Thoracic aorta (tissue), 2 donors: ENCODE data around the gene RMI1. TPM values are rescaled to one million over a fixed set of nuclear protein-coding genes. Genes with fewer than 3 reads are reported as not detected.

Experiments used
- ATAC-seq: fragments of 150-250 bp; one replicate; pipeline ENCODE4 v1.8.0; 2017; ENCODE audit warnings: low read depth; ENCODE audit not compliant: insufficient number of reproducible peaks, low FRiP score
- DNase-seq: peaks from one replicate; pipeline ENCODE4 v3.0.0-alpha.2; 2020; ENCODE audit warnings: low spot score
- H3K27ac ChIP-seq, 2 donors: fragments of 200-600 bp; sonication (generic); 1 replicate in 1 of 2; 2 replicates in 1 of 2; pipeline ENCODE4 v1.5.1; 2016; ENCODE audit warnings: mild to moderate bottlenecking in 2 of 2, moderate library complexity in 2 of 2
- H3K27me3 ChIP-seq: fragments of 200-600 bp; sonication (generic); replicated peaks from 2 replicates; pipeline ENCODE4 v1.6.0; 2016; ENCODE audit warnings: mild to moderate bottlenecking; ENCODE audit not compliant: insufficient read depth
- H3K36me3 ChIP-seq: fragments of 200-600 bp; sonication (generic); one replicate; pipeline ENCODE4 v1.5.1; 2016
- H3K4me1 ChIP-seq, 2 donors: fragments of 200-600 bp; sonication (generic); 1 replicate in 1 of 2; 2 replicates in 1 of 2; pipeline versions ENCODE4 v1.5.1 to v1.6.0; 2016; ENCODE audit warnings: low read depth in 2 of 2, mild to moderate bottlenecking in 1 of 2; ENCODE audit not compliant: control insufficient read depth in 1 of 2
- H3K4me3 ChIP-seq: fragments of 200-600 bp; sonication (generic); 2 replicates; pipeline ENCODE4 v1.5.1; 2016; ENCODE audit warnings: mild to moderate bottlenecking
- H3K9me3 ChIP-seq: fragments of 200-600 bp; sonication (generic); 2 replicates; pipeline ENCODE4 v1.5.1; 2016
- CTCF ChIP-seq: fragments of 200-600 bp; sonication (generic); IDR thresholded peaks from one replicate; pipeline ENCODE4 v1.5.1; 2019; ENCODE audit warnings: antibody characterized with exemption
- total RNA-seq, 2 donors: library from RNA; depleted of rRNA; stranded (reverse); fragments of >200 nt; gene quantifications; one replicate each; pipeline versions ENCODE4 v1.1.0 to v1.2.3, GENCODE V29; 2016

The RMI1 gene
- total RNA-seq, 2 donors from 2014 or later = 0.95 to 1.6 TPM

GRCh38 chr9:83977196-83977595, 3.4 kb upstream of the RMI1 start:
- H3K36me3 ChIP-seq = peaks cover 34% of the 10 kb centered on the region
- H3K27me3 ChIP-seq = no peaks in the 10 kb centered on the region
- peaks cover 24 to 45% of the 10 kb centered on the region in 2 donors for H3K4me1 ChIP-seq
- no peaks in the 10 kb centered on the region for H3K9me3 ChIP-seq
- H3K27ac ChIP-seq = no peak overlapping the region
- ATAC-seq (no peak), DNase-seq (no peak)
- H3K4me3 ChIP-seq = peak overlapping the region; percentile 97
- TF ChIP-seq CTCF = no peak

- ATAC-seq (peak; percentile 32), DNase-seq (peak; percentile 53)
- Histone ChIP-seq H3K9me3 (no peaks in the 10 kb centered on the region), H3K36me3 (peaks cover 18% of the 10 kb centered on the region), H3K4me1 (peaks cover 24 to 45% of the 10 kb centered on the region in 2 donors), H3K4me3 (peak overlapping the region; percentile 97), H3K27me3 (no peaks in the 10 kb centered on the region), H3K27ac (peak overlapping the region; percentile 90 to 97)
- TF ChIP-seq CTCF = no peak
These were observed 1.4 kb upstream of the RMI1 start for GRCh38 chr9:83978992-83979811.

GRCh38 chr9:83979812-83980394, 702 bp upstream of the RMI1 start, which contains the start of gene HNRNPK:
HNRNPK (minus strand) TSS chr9:83980215; CDS start chr9:83978252, 1,963 bp downstream.
- ATAC-seq (peak; percentile 98), DNase-seq (peak; percentile 93)
- TF ChIP-seq CTCF = no peak
- Histone ChIP-seq H3K36me3 (peaks cover 11% of the 10 kb centered on the region), H3K27me3 (no peaks in the 10 kb centered on the region), H3K4me1 (peaks cover 24 to 40% of the 10 kb centered on the region in 2 donors), H3K27ac (peak within 1 kb of the TSS; percentile 90 to 97), H3K9me3 (no peaks in the 10 kb centered on the region), H3K4me3 (peak within 1 kb of the TSS; percentile 97)

- Histone ChIP-seq H3K27me3 (no peaks in the 10 kb centered on the region), H3K27ac (peak overlapping the region; percentile 90 to 97), H3K4me3 (peak overlapping the region; percentile 97), H3K4me1 (peaks cover 23 to 26% of the 10 kb centered on the region in 2 donors), H3K9me3 (no peaks in the 10 kb centered on the region), H3K36me3 (peaks cover 4% of the 10 kb centered on the region)
- TF ChIP-seq CTCF = no peak
- DNase-seq (no peak), ATAC-seq (peak; percentile 1)
These were observed 694 bp downstream of the RMI1 start for GRCh38 chr9:83981126-83981871.

- no peak overlapping the region for H3K27ac ChIP-seq
- H3K36me3 ChIP-seq = peaks cover 3% of the 10 kb centered on the region
- ATAC-seq (no peak), DNase-seq (no peak)
- H3K27me3 ChIP-seq = no peaks in the 10 kb centered on the region
- no peaks in the 10 kb centered on the region for H3K9me3 ChIP-seq
- TF ChIP-seq CTCF = no peak
- H3K4me3 ChIP-seq = no peak overlapping the region
- peaks cover 5 to 6% of the 10 kb centered on the region in 2 donors for H3K4me1 ChIP-seq
These were observed 5.6 kb downstream of the RMI1 start for GRCh38 chr9:83986195-83986594.
